ENCODE data around the gene BGN. TPM values are rescaled to one million over a fixed set of nuclear protein-coding genes. Genes with fewer than 3 reads are reported as not detected.

BGN gene
- total and polyA plus RNA-seq, 12 donors, result 38.7 to 202 (median 68.0) TPM

DNA sequence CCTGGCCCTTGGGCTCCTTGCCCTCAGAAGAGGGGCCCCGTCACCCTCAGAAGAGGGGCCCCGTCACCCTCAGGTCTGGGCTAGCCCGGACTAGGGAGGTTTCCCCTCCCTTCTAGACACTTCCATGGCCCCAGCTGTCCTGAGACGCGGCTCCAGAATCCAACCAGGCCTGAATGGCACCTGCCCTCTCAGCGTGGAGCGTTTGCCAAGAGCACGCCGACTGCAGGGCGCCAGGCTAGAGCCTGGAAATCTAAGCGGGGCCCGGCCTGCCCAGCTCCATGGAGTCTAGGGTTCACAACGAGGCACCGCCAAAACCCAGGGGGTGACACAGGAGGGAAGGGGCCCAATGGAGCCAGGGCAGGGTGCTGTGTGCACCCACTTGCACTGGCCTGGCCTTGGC lies 14.8 kb downstream of the BGN start:
- WGBS, 2 donors, result 84% methylated on average over 14 of the region's 14 CpGs

DNA sequence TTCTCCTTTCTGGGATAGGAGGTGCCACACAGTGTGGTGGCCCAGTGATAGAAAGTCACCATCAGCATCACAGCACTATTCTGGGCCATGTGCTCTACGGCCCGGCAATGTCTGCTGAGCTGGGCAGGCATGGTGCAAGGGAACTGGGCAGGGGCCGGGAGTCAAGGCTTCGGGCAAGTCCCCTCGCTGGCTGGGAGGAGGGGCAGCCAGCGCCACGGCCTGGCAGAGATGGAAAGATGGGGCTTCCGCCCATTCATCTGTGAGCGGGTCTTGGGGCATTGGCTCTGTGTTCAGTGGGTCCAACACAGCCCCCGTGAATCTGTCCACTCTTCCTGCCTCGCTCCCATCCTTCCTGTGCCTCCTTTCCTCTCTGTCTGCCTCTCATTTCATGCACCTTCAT lies 15.6 kb downstream of the BGN start:
- ATAC-seq, result no peak
- no peak for DNase-seq
- intact Hi-C loops (cut with DNase I), result no loop called here
- Histone ChIP-seq H3K27me3 (peaks cover 0 to 16% (median 0%) of the 10 kb centered on the region in 7 donors), H3K9me3 (no peaks in the 10 kb centered on the region), H3K4me3 (no peak overlapping the region), H3K4me1 (peaks cover 0 to 10% (median 0%) of the 10 kb centered on the region in 9 donors), H3K36me3 (no peaks in the 10 kb centered on the region), H3K27ac (no peak overlapping the region)
- TF ChIP-seq, protein P1, sequence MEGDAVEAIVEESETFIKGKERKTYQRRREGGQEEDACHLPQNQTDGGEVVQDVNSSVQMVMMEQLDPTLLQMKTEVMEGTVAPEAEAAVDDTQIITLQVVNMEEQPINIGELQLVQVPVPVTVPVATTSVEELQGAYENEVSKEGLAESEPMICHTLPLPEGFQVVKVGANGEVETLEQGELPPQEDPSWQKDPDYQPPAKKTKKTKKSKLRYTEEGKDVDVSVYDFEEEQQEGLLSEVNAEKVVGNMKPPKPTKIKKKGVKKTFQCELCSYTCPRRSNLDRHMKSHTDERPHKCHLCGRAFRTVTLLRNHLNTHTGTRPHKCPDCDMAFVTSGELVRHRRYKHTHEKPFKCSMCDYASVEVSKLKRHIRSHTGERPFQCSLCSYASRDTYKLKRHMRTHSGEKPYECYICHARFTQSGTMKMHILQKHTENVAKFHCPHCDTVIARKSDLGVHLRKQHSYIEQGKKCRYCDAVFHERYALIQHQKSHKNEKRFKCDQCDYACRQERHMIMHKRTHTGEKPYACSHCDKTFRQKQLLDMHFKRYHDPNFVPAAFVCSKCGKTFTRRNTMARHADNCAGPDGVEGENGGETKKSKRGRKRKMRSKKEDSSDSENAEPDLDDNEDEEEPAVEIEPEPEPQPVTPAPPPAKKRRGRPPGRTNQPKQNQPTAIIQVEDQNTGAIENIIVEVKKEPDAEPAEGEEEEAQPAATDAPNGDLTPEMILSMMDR (IDR thresholded peaks at IDR 0.05), result no peak
- 61 to 69% methylated on average over 11 of the region's 11 CpGs for WGBS, 2 donors

More for the DNA sequence above, 14.8 kb downstream of the BGN start:
- ATAC-seq (no peak), DNase-seq (no peak)
- Histone ChIP-seq H3K36me3 (no peaks in the 10 kb centered on the region), H3K4me3 (no peak overlapping the region), H3K4me1 (peaks cover 0 to 10% (median 0%) of the 10 kb centered on the region in 9 donors), H3K27ac (no peak overlapping the region), H3K9me3 (no peaks in the 10 kb centered on the region), H3K27me3 (peaks cover 0 to 10% (median 0%) of the 10 kb centered on the region in 7 donors)
- intact Hi-C loops (cut with DNase I), result loop anchor here in 7 of 10 donors (5.0 to 10.0 kb wide), 6 partner anchors 37 to 552 kb away; partner anchors contain the start of gene HAUS7 (in 4 of the 7)
- TF ChIP-seq, protein P1 (IDR thresholded peaks at IDR 0.05), result no peak

DNA sequence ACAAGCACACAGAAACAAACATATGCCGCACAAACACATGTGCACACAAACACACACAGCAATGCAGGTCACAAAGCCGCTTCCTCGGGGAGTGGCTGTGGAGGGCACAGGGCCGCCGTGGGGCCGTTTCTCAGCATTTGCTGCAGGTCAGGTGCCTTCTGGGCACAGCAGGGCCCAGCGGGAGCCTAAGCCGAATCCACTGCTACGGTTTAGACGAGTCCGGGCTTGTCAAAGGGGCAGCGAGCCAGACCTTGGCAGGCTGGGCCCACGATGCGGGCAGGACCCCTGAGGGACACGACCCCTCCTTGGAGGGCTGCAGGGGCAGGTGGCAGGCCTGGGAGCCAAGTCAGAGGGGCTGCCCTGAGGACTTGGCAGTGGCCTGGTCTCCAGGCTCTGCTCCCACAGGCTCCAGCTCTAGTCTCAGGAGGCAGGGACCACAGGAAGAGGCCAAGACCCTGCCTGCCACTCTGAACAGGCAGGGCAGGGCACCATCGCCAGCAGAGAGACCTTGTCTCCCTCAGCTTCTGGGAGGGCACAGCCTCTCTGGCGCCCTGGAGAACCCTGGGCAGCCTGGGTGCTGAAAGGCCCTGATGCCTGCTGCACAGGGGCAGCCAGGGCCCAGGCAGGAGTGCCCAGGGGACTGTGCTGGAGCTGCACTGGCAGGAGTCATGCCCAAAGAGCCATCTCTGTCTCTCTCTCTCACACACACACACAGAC lies 17.2 kb downstream of the BGN start:
- Histone ChIP-seq H3K36me3 (no peaks in the 10 kb centered on the region), H3K4me1 (peaks cover 0 to 9% (median 0%) of the 10 kb centered on the region in 9 donors), H3K27ac (no peak overlapping the region), H3K27me3 (peaks cover 0 to 27% (median 5%) of the 10 kb centered on the region in 7 donors), H3K9me3 (no peaks in the 10 kb centered on the region), H3K4me3 (no peak overlapping the region)
- 57 to 69% methylated on average over 17 of the region's 17 CpGs for WGBS, 2 donors
- ATAC-seq (no peak), DNase-seq (no peak)
- intact Hi-C loops (cut with DNase I), result no loop called here
- TF ChIP-seq, protein P1 (IDR thresholded peaks at IDR 0.05), result no peak

DNA sequence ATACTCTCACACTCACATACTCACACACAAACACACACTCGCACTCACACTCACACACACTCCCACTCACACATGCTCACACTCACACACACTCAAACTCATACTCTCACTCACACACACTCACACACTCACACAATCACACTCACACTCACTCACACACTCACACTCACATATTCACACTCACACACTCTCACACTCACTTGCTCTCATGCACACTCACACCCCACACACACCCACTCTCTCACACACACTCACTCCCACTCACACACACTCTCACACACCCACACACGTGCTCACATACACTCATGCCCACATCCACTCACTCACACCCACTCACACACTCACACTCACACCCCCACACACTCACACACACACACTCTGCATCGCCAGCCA lies 17.7 kb downstream of the BGN start:
- Histone ChIP-seq H3K27ac (no peak overlapping the region), H3K9me3 (no peaks in the 10 kb centered on the region), H3K4me1 (peaks cover 0 to 5% (median 0%) of the 10 kb centered on the region in 9 donors), H3K4me3 (no peak overlapping the region), H3K27me3 (peaks cover 0 to 29% (median 7%) of the 10 kb centered on the region in 7 donors), H3K36me3 (no peaks in the 10 kb centered on the region)
- WGBS, 2 donors, result 50 to 71% methylated on average over 3 of the region's 3 CpGs
- intact Hi-C loops (cut with DNase I), result no loop called here
- DNase-seq, result no peak
- TF ChIP-seq, protein P1 (IDR thresholded peaks at IDR 0.05), result no peak
- ATAC-seq, result no peak
